Suprapubic skin (tissue), 4 donors: Measurements from ENCODE around the gene CACNA2D1. TPM values are rescaled to one million over a fixed set of nuclear protein-coding genes. Genes with fewer than 3 reads are reported as not detected.

Source experiments
- DNase-seq, 2 donors: peaks; one replicate each; pipeline ENCODE4 v3.0.0-alpha.2; 2019; ENCODE audit warnings: low spot score in 2 of 2
- H3K27ac ChIP-seq: fragments of 200-600 bp; sonication (generic); one replicate; pipeline ENCODE4 v1.5.1; 2019
- H3K27me3 ChIP-seq: fragments of 200-600 bp; sonication (generic); one replicate; pipeline ENCODE4 v1.5.1; 2019
- H3K36me3 ChIP-seq: fragments of 200-600 bp; sonication (generic); one replicate; pipeline ENCODE4 v1.5.1; 2019
- H3K4me1 ChIP-seq: fragments of 200-600 bp; sonication (generic); one replicate; pipeline ENCODE4 v1.5.1; 2019
- H3K4me3 ChIP-seq: fragments of 200-600 bp; sonication (generic); one replicate; pipeline ENCODE4 v1.5.1; 2019; ENCODE audit warnings: mild to moderate bottlenecking
- H3K9me3 ChIP-seq: fragments of 200-600 bp; sonication (generic); one replicate; pipeline ENCODE4 v1.5.1; 2019
- EP300 ChIP-seq: sonication (generic); formaldehyde crosslinking; IDR thresholded peaks from one replicate; pipeline ENCODE4 v1.6.1; 2017; ENCODE audit warnings: antibody characterized with exemption
- POLR2A ChIP-seq, 2 donors: fragments of 450-650 bp; IDR thresholded peaks; one replicate each; pipeline ENCODE4 v1.6.1; 2017; ENCODE audit warnings: antibody characterized with exemption in 2 of 2, mild to moderate bottlenecking in 2 of 2, moderate library complexity in 2 of 2
- POLR2AphosphoS5 ChIP-seq, 3 donors: sonication (generic); formaldehyde crosslinking; IDR thresholded peaks; one replicate each; pipeline ENCODE4 v1.6.1; 2017; ENCODE audit warnings: antibody characterized with exemption in 3 of 3
- WGBS: methylation state at CpG from one replicate; pipeline ENCODE4 v1.1.5; 2018; 5-methylcytosine and 5-hydroxymethylcytosine counted together
- total RNA-seq, 4 donors: library from RNA; depleted of rRNA; stranded (reverse); fragments of >200 nt; gene quantifications; one replicate each; pipeline ENCODE4 v1.1.0, GENCODE V29; 2016
- TF ChIP-seq, protein P1 (sequence below), 2 donors: fragments of 200-600 bp in 1 of 2; fragments of 450-650 bp in 1 of 2; sonication (generic) in 1 of 2; IDR thresholded peaks; one replicate each; pipeline ENCODE4 v1.5.1; 2016 to 2019; ENCODE audit warnings: antibody characterized with exemption in 2 of 2, mild to moderate bottlenecking in 1 of 2, moderate library complexity in 1 of 2

Gene CACNA2D1
- total RNA-seq, 4 donors from 2014 or later = 9.3 to 16.9 (median 10.6) TPM

DNA sequence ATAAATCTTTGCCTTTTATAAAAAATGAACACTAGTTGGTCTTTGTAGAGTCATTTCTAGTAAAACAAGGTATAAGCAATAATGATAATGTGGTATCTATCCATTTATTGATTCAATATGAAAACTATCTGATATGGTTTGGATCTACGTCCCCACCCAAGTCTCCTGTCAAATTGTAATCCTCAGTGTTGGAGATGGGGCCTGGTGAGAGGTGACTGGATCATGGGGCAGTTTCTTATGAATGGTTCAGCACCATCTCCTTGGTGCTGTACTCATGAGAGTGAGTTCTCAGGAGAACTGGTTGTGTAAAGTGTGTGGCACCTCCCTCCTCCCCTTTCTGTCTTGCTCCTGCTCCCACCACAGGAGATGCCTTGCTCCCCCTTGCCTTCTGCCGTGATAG is 288.8 kb downstream of the CACNA2D1 start:
- no peak overlapping the region for H3K27ac ChIP-seq
- no peaks in the 10 kb centered on the region for H3K36me3 ChIP-seq
- no peaks in the 10 kb centered on the region for H3K4me1 ChIP-seq
- H3K9me3 ChIP-seq = no peaks in the 10 kb centered on the region
- no peak for DNase-seq
- 80% methylated on average over 2 of the region's 2 CpGs for WGBS
- H3K4me3 ChIP-seq = no peak overlapping the region
- TF ChIP-seq POLR2AphosphoS5 (IDR thresholded peaks at IDR 0.05) (no peak), EP300 (no peak), POLR2A (IDR thresholded peaks at IDR 0.05) (no peak)
- TF ChIP-seq, protein P1, sequence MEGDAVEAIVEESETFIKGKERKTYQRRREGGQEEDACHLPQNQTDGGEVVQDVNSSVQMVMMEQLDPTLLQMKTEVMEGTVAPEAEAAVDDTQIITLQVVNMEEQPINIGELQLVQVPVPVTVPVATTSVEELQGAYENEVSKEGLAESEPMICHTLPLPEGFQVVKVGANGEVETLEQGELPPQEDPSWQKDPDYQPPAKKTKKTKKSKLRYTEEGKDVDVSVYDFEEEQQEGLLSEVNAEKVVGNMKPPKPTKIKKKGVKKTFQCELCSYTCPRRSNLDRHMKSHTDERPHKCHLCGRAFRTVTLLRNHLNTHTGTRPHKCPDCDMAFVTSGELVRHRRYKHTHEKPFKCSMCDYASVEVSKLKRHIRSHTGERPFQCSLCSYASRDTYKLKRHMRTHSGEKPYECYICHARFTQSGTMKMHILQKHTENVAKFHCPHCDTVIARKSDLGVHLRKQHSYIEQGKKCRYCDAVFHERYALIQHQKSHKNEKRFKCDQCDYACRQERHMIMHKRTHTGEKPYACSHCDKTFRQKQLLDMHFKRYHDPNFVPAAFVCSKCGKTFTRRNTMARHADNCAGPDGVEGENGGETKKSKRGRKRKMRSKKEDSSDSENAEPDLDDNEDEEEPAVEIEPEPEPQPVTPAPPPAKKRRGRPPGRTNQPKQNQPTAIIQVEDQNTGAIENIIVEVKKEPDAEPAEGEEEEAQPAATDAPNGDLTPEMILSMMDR (IDR thresholded peaks at IDR 0.05) = no peak
- no peaks in the 10 kb centered on the region for H3K27me3 ChIP-seq

DNA sequence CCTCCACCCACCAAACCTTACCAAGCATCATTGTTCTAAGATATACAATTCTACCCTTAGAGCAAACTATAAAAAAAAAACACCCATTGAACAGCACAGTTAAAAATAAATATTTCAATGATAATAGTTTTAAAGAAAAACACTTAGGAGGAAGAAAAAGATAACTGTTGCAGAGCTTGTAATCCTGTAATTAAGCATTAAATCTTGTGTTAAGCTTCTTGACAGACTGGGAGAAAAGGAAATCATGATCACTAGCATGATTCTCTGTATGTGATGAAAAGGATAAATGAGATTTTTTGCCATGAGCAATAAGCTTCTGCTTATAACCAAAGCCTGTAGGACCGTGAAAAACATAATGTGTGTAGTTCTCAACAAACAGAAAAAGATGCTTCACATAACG is 289.8 kb downstream of the CACNA2D1 start:
- Histone ChIP-seq H3K36me3 (no peaks in the 10 kb centered on the region), H3K27me3 (no peaks in the 10 kb centered on the region), H3K9me3 (no peaks in the 10 kb centered on the region), H3K27ac (no peak overlapping the region), H3K4me1 (no peaks in the 10 kb centered on the region), H3K4me3 (no peak overlapping the region)
- no peak for DNase-seq
- TF ChIP-seq, protein P1 (IDR thresholded peaks at IDR 0.05) = no peak
- TF ChIP-seq POLR2A (IDR thresholded peaks at IDR 0.05) = no peak
- TF ChIP-seq POLR2AphosphoS5 (IDR thresholded peaks at IDR 0.05) = no peak
- no peak for TF ChIP-seq EP300
- WGBS = 65% methylated on average over 2 of the region's 2 CpGs

DNA sequence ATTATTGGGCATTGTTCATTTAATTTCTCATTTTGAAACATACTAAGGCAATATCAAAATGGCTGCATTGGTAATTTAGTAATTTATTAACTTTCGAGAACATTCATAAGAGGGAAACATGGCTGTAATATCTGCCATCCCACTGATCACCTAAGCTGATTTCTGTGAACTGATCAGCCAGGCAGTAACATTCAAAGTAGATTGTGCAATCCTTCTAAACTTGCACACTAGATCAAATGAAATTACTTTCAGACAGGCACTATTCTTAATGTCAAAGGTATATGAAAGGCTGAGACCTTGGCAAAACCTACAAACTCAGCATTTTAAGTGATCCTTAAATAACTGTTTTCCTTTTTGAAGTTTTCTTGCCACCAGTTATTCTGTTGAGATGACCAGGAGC is 290.7 kb downstream of the CACNA2D1 start:
- no peak for DNase-seq
- Histone ChIP-seq H3K27ac (no peak overlapping the region), H3K4me1 (no peaks in the 10 kb centered on the region), H3K27me3 (no peaks in the 10 kb centered on the region), H3K9me3 (no peaks in the 10 kb centered on the region), H3K4me3 (no peak overlapping the region), H3K36me3 (no peaks in the 10 kb centered on the region)
- WGBS = 83% methylated on average over 1 of the region's 1 CpG
- TF ChIP-seq EP300 = no peak
- TF ChIP-seq, protein P1 (IDR thresholded peaks at IDR 0.05) = no peak
- TF ChIP-seq POLR2AphosphoS5 (IDR thresholded peaks at IDR 0.05) = no peak
- TF ChIP-seq POLR2A (IDR thresholded peaks at IDR 0.05) = no peak

DNA sequence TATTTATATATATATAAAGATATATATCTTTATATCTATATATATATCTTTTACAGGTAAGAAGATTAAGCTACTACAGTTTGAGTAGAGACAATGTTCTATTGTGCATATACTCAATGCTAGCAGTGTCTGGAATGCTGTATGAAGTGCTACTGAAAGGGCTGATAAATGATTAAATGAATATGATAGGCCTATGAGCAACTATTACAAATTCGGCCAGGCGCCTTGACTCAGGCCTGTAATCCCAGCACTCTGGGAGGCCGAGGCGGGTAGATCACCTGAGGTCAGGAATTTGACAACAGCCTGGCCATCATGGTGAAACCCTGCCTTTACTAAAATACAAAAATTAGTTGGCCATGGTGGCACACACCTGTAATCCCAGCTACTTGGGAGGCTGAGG is 297.1 kb downstream of the CACNA2D1 start:
- no peak for DNase-seq
- Histone ChIP-seq H3K9me3 (no peaks in the 10 kb centered on the region), H3K36me3 (no peaks in the 10 kb centered on the region), H3K4me3 (no peak overlapping the region), H3K27ac (no peak overlapping the region), H3K4me1 (no peaks in the 10 kb centered on the region), H3K27me3 (no peaks in the 10 kb centered on the region)
- WGBS = 95% methylated on average over 4 of the region's 4 CpGs
- no peak for TF ChIP-seq EP300
- TF ChIP-seq, protein P1 (IDR thresholded peaks at IDR 0.05) = no peak

DNA sequence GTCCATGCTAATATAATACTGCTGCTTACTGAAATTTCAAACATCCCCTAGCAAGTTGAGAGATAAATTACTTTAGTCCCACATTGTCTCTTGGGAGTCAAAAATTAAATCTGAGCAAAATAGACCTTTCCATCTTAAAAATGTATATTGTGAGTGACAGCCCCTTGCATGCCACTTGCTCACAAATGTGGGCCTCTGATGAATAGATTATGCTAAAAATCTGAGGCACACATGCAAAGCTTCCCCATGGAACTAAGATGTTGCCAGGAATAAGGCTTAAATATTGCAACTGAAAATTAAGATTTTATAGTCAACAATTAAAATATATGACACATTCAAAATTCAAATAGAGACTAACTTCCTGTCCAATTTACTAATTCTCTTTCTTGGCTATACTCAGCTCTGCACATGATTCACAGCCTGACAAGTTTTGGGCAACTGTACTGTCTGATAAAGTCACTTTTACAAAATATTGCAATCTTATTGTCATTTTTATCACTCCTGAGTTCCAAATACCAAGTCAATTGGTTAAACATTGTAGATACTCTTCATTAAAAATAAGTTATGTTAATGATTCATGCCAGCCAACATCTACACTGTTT is 301.2 kb downstream of the CACNA2D1 start:
- Histone ChIP-seq H3K27ac (no peak overlapping the region), H3K36me3 (no peaks in the 10 kb centered on the region), H3K27me3 (no peaks in the 10 kb centered on the region), H3K9me3 (no peaks in the 10 kb centered on the region), H3K4me1 (no peaks in the 10 kb centered on the region), H3K4me3 (no peak overlapping the region)
- no peak for DNase-seq
- TF ChIP-seq, protein P1 (IDR thresholded peaks at IDR 0.05) = no peak
- TF ChIP-seq POLR2AphosphoS5 (IDR thresholded peaks at IDR 0.05) = no peak
- TF ChIP-seq POLR2A (IDR thresholded peaks at IDR 0.05) = no peak
- TF ChIP-seq EP300 = no peak
